Natural killer cell (primary cell): ENCODE measurements around the gene C3orf20. TPM values are rescaled to one million over a fixed set of nuclear protein-coding genes. Genes with fewer than 3 reads are reported as not detected.

Experiments
- ATAC-seq, 3 donors: fragments of 150-1000 bp in 2 of 3; fragments of 200-7000 bp in 1 of 3; cut with Tn5 transposase; 1 replicate in 1 of 3; 2 replicates in 2 of 3; pipeline ENCODE4 v1.10.0; 2021; ENCODE audit warnings: mild to moderate bottlenecking in 2 of 3, moderate library complexity in 2 of 3
- DNase-seq, 2 donors: peaks; one replicate each; pipeline versions ENCODE4 v3.0.0 to v3.0.0-alpha.2; 2013 to 2021; ENCODE audit warnings: mixed read lengths in 1 of 2
- H3K27ac ChIP-seq: one replicate; pipeline ENCODE4 v1.5.1; 2013; ENCODE audit warnings: mild to moderate bottlenecking, low read length
- H3K27me3 ChIP-seq: one replicate; pipeline ENCODE4 v1.6.1; 2013; ENCODE audit warnings: low read length; ENCODE audit not compliant: control insufficient read depth, insufficient read depth
- H3K36me3 ChIP-seq: one replicate; pipeline ENCODE4 v1.6.1; 2013; ENCODE audit warnings: low read length; ENCODE audit not compliant: control insufficient read depth, insufficient read depth
- H3K4me1 ChIP-seq: one replicate; pipeline ENCODE4 v1.6.1; 2013; ENCODE audit warnings: low read length; ENCODE audit not compliant: control insufficient read depth, insufficient read depth
- H3K4me3 ChIP-seq: one replicate; pipeline ENCODE4 v1.5.1; 2013; ENCODE audit warnings: low read length
- H3K9me3 ChIP-seq: one replicate; pipeline ENCODE4 v1.6.1; 2013; ENCODE audit warnings: low read length; ENCODE audit not compliant: control insufficient read depth, insufficient read depth
- H3K27ac Mint-ChIP-seq, 2 donors: one replicate each; pipeline ENCODE4 v1.8.0; 2022; ENCODE audit warnings: mild to moderate bottlenecking in 2 of 2, mixed read lengths in 2 of 2, moderate library complexity in 1 of 2
- H3K27me3 Mint-ChIP-seq, 2 donors: one replicate each; pipeline ENCODE4 v1.8.0; 2022; ENCODE audit warnings: low read depth in 2 of 2, mixed read lengths in 2 of 2
- H3K36me3 Mint-ChIP-seq: one replicate; pipeline ENCODE4 v1.8.0; 2022; ENCODE audit warnings: mixed read lengths
- H3K4me1 Mint-ChIP-seq, 2 donors: one replicate each; pipeline ENCODE4 v1.8.0; 2022; ENCODE audit warnings: mixed read lengths in 2 of 2
- H3K4me3 Mint-ChIP-seq: one replicate; pipeline ENCODE4 v1.8.0; 2022; ENCODE audit warnings: mild to moderate bottlenecking, moderate library complexity, mixed read lengths
- H3K9me3 Mint-ChIP-seq, 2 donors: one replicate each; pipeline ENCODE4 v1.8.0; 2022; ENCODE audit warnings: mixed read lengths in 2 of 2
- CTCF ChIP-seq: fragments of 200-600 bp; IDR thresholded peaks from one replicate; pipeline ENCODE4 v1.8.0; 2022; ENCODE audit warnings: antibody characterized with exemption
- WGBS: methylation state at CpG from one replicate; pipeline ENCODE4 v1.1.7; 2013; ENCODE audit warnings: missing lambda C conversion rate; ENCODE audit not compliant: insufficient coverage; 5-methylcytosine and 5-hydroxymethylcytosine counted together
- intact Hi-C: fragments of 100-400 bp; cut with micrococcal nuclease; formaldehyde crosslinking; loops from one replicate; pipeline ENCODE4 v1.14.2; 2022
- total RNA-seq, 4 donors: library from RNA; stranded (reverse); fragments of 120-200 nt in 1 of 4; gene quantifications; one replicate each; pipeline versions ENCODE4 v1.2.3 to v1.2.4, GENCODE V29; 2013 to 2022

C3orf20 gene
- total RNA-seq, 3 donors from 2014 or later (not counting 1 experiment from before 2014, with no cell fraction given): 0.14 TPM; not detected in 2

DNA sequence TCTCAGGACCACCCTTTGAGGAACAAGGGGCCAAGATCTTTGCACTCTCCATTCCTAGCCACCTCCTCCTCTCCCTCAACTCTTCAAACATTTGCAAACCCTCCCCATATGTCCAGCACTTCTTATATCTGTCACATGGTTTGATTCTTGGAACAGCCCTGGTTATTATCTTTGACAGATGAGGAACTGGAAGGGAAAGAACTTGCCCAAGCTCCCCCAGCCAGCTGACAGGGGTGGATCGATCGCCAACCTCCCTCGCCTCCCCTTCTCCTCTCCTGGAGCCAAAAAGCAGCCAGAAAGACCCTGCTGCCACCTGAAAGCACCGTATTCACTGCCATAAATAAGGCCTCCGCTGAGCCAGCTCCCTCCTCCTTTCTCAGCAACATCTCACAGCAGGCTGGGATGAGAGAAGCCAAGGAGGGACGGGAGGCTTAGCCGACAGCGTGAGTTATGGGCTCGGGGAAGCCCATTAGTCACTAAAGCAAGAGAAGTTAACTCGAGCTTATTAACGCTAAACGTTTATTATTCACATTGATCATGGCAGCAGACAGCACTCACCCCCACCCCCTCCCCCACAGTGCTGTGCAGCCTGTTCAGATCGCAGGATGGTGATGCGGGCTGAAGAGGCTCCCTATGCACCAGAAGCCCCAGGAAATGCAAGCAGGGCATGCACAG is 121.6 kb downstream of the C3orf20 start:
- H3K4me1 Mint-ChIP-seq: no peaks in the 10 kb centered on the region
- no peaks in the 10 kb centered on the region for H3K9me3 Mint-ChIP-seq
- intact Hi-C loops: no loop called here
- Histone ChIP-seq H3K9me3 (no peaks in the 10 kb centered on the region), H3K4me3 (no peak overlapping the region), H3K27me3 (no peaks in the 10 kb centered on the region), H3K4me1 (no peaks in the 10 kb centered on the region), H3K36me3 (no peaks in the 10 kb centered on the region), H3K27ac (no peak overlapping the region)
- no peaks in the 10 kb centered on the region for H3K36me3 Mint-ChIP-seq
- H3K27me3 Mint-ChIP-seq: peaks cover 5 to 11% of the 10 kb centered on the region in 2 donors
- ATAC-seq: no peak
- TF ChIP-seq CTCF: no peak
- DNase-seq: no peak
- 81% methylated on average over 14 of the region's 14 CpGs for WGBS
- H3K27ac Mint-ChIP-seq: no peak overlapping the region
- H3K4me3 Mint-ChIP-seq: no peak overlapping the region

DNA sequence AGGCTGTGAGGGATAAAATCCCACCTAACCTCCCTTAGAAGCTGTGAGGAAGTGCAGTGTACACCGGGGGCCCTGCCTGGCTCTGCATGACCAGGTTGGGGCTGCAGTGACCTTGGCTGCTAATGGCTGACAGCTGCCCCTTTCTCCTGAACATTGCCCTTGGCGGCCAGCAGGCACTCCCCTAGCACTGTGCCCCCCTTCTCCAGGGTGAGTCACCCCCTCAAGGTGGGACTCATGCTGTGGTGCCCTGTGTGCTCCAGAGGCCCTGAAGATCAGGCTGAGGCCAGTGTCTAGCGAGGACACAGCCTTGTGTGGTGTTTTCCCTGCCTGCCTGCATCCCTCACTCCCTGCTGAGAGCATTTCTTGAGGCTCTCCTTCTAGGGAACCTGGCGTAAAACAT is 122.8 kb downstream of the C3orf20 start:
- no peak overlapping the region for H3K4me3 Mint-ChIP-seq
- no peak for DNase-seq
- no peaks in the 10 kb centered on the region for H3K27me3 ChIP-seq
- TF ChIP-seq CTCF: no peak
- no peaks in the 10 kb centered on the region for H3K36me3 Mint-ChIP-seq
- H3K4me3 ChIP-seq: no peak overlapping the region
- no peak overlapping the region for H3K27ac Mint-ChIP-seq
- no peak for ATAC-seq
- WGBS: 80% methylated on average over 4 of the region's 4 CpGs
- peaks cover 5 to 11% of the 10 kb centered on the region in 2 donors for H3K27me3 Mint-ChIP-seq
- H3K4me1 ChIP-seq: no peaks in the 10 kb centered on the region
- no peaks in the 10 kb centered on the region for H3K9me3 ChIP-seq
- H3K36me3 ChIP-seq: no peaks in the 10 kb centered on the region
- intact Hi-C loops: no loop called here
- H3K27ac ChIP-seq: no peak overlapping the region
- H3K9me3 Mint-ChIP-seq: no peaks in the 10 kb centered on the region
- H3K4me1 Mint-ChIP-seq: no peaks in the 10 kb centered on the region

- ATAC-seq: no peak
- no peak overlapping the region for H3K4me3 ChIP-seq
- DNase-seq: no peak
- no peaks in the 10 kb centered on the region for H3K36me3 ChIP-seq
- H3K9me3 ChIP-seq: no peaks in the 10 kb centered on the region
- H3K4me3 Mint-ChIP-seq: no peak overlapping the region
- peaks cover 0 to 4% of the 10 kb centered on the region in 2 donors for H3K4me1 Mint-ChIP-seq
- H3K36me3 Mint-ChIP-seq: no peaks in the 10 kb centered on the region
- H3K27me3 Mint-ChIP-seq: peaks cover 5 to 11% of the 10 kb centered on the region in 2 donors
- H3K27me3 ChIP-seq: no peaks in the 10 kb centered on the region
- no peak for TF ChIP-seq CTCF
- WGBS: 87% methylated on average over 6 of the region's 6 CpGs
- no peaks in the 10 kb centered on the region for H3K9me3 Mint-ChIP-seq
- H3K4me1 ChIP-seq: no peaks in the 10 kb centered on the region
- H3K27ac ChIP-seq: no peak overlapping the region
- intact Hi-C loops: no loop called here
- H3K27ac Mint-ChIP-seq: no peak overlapping the region
Measured at GRCh38 chr3:14798231-14798630, 123.3 kb downstream of the C3orf20 start.

GRCh38 chr3:14799146-14799545 is 124.2 kb downstream of the C3orf20 start:
- Histone ChIP-seq H3K27me3 (no peaks in the 10 kb centered on the region), H3K9me3 (no peaks in the 10 kb centered on the region), H3K27ac (no peak overlapping the region), H3K36me3 (no peaks in the 10 kb centered on the region), H3K4me1 (no peaks in the 10 kb centered on the region), H3K4me3 (no peak overlapping the region)
- ATAC-seq (no peak), DNase-seq (no peak)
- TF ChIP-seq CTCF: no peak
- intact Hi-C loops: no loop called here
- Mint-ChIP-seq H3K4me1 (peaks cover 0 to 13% of the 10 kb centered on the region in 2 donors), H3K27me3 (peaks cover 8 to 11% of the 10 kb centered on the region in 2 donors), H3K27ac (no peak overlapping the region), H3K9me3 (no peaks in the 10 kb centered on the region), H3K36me3 (no peaks in the 10 kb centered on the region), H3K4me3 (no peak overlapping the region)
- WGBS: 92% methylated on average over 4 of the region's 4 CpGs
